HepG2 (cell line): ENCODE results near the gene GJC2. TPM values are rescaled to one million over a fixed set of nuclear protein-coding genes. Genes with fewer than 3 reads are reported as not detected.
A peak's percentile ranks its signal among the peaks of the same experiment; 100 is the strongest.

Source experiments
- DBP ChIP-seq: sonication (generic); formaldehyde crosslinking; IDR thresholded peaks from 2 replicates; pipeline ENCODE4 v1.4.0; 2020; ENCODE audit warnings: missing genetic modification reagents; ENCODE audit errors: not compliant biosample characterization
- DR1 ChIP-seq: sonication (generic); formaldehyde crosslinking; IDR thresholded peaks from 2 replicates; pipeline ENCODE4 v1.8.0; 2021; ENCODE audit warnings: mild to moderate bottlenecking, missing genetic modification reagents, inconsistent platforms
- ELF1 ChIP-seq: sonication (generic); formaldehyde crosslinking; IDR thresholded peaks from 2 replicates; pipeline ENCODE4 v1.4.0; 2020; ENCODE audit warnings: missing genetic modification reagents
- ELF4 ChIP-seq: sonication (generic); formaldehyde crosslinking; IDR thresholded peaks from 2 replicates; pipeline ENCODE4 v1.5.0; 2020; ENCODE audit warnings: missing genetic modification reagents, mild to moderate bottlenecking, moderate library complexity, borderline replicate concordance
- FOXP4 ChIP-seq: sonication (generic); formaldehyde crosslinking; IDR thresholded peaks from 2 replicates; pipeline ENCODE4 v1.4.0; 2020; ENCODE audit warnings: missing genetic modification reagents
- MZF1 ChIP-seq: sonication (generic); formaldehyde crosslinking; IDR thresholded peaks from 2 replicates; pipeline ENCODE4 v1.8.1; 2023; ENCODE audit warnings: mild to moderate bottlenecking, missing genetic modification reagents, borderline replicate concordance
- NAIF1 ChIP-seq: sonication (generic); formaldehyde crosslinking; IDR thresholded peaks from 2 replicates; pipeline ENCODE4 v1.5.0; 2020; ENCODE audit warnings: mild to moderate bottlenecking, missing genetic modification reagents, borderline replicate concordance
- NCOA1 ChIP-seq: sonication (generic); formaldehyde crosslinking; IDR thresholded peaks from 2 replicates; pipeline ENCODE4 v1.9.0; 2021; ENCODE audit warnings: missing genetic modification reagents
- NCOA2 ChIP-seq: sonication (generic); formaldehyde crosslinking; IDR thresholded peaks from 2 replicates; pipeline ENCODE4 v1.8.0; 2022; ENCODE audit warnings: inconsistent platforms
- PBX2 ChIP-seq: IDR thresholded peaks from 2 replicates; pipeline ENCODE4 v1.6.1; 2016; ENCODE audit warnings: control low read depth
- PHF20 ChIP-seq: sonication (generic); formaldehyde crosslinking; IDR thresholded peaks from 2 replicates; pipeline ENCODE4 v1.5.0; 2020; ENCODE audit warnings: mild to moderate bottlenecking, missing genetic modification reagents
- PLRG1 ChIP-seq: fragments of 450-650 bp; conservative IDR thresholded peaks from 2 replicates; pipeline ENCODE4 v1.6.1; 2016
- RAD51 ChIP-seq: fragments of 450-650 bp; IDR thresholded peaks from 2 replicates; pipeline ENCODE4 v1.6.1; 2016; ENCODE audit warnings: borderline replicate concordance
- TARDBP ChIP-seq: sonication (generic); formaldehyde crosslinking; IDR thresholded peaks from 2 replicates; pipeline ENCODE4 v1.8.0; 2022; ENCODE audit warnings: mild to moderate bottlenecking, missing genetic modification reagents
- TOE1 ChIP-seq: sonication (generic); formaldehyde crosslinking; IDR thresholded peaks from 2 replicates; pipeline ENCODE4 v1.4.0; 2020; ENCODE audit warnings: mild to moderate bottlenecking, missing genetic modification reagents
- ZNF12 ChIP-seq: sonication (generic); formaldehyde crosslinking; IDR thresholded peaks from 2 replicates; pipeline ENCODE4 v1.5.0; 2020; ENCODE audit warnings: missing genetic modification reagents
- ZNF138 ChIP-seq: sonication (generic); formaldehyde crosslinking; IDR thresholded peaks from 2 replicates; pipeline ENCODE4 v1.5.0; 2020; ENCODE audit warnings: mild to moderate bottlenecking, low read depth, missing genetic modification reagents
- ZNF253 ChIP-seq: sonication (generic); formaldehyde crosslinking; IDR thresholded peaks from 2 replicates; pipeline ENCODE4 v1.8.0; 2022; ENCODE audit warnings: mild to moderate bottlenecking, missing genetic modification reagents, borderline replicate concordance
- ZNF264 ChIP-seq: sonication (generic); formaldehyde crosslinking; IDR thresholded peaks from 2 replicates; pipeline ENCODE4 v1.4.0; 2020; ENCODE audit warnings: missing genetic modification reagents
- ZNF414 ChIP-seq: sonication (generic); formaldehyde crosslinking; IDR thresholded peaks from 2 replicates; pipeline ENCODE4 v1.5.0; 2020; ENCODE audit warnings: missing genetic modification reagents
- ZNF530 ChIP-seq: sonication (generic); formaldehyde crosslinking; IDR thresholded peaks from 2 replicates; pipeline ENCODE4 v1.5.0; 2020; ENCODE audit warnings: low read depth, mild to moderate bottlenecking, missing genetic modification reagents
- ZNF616 ChIP-seq: sonication (generic); formaldehyde crosslinking; IDR thresholded peaks from 2 replicates; pipeline ENCODE4 v1.5.0; 2020; ENCODE audit warnings: low read depth, mild to moderate bottlenecking, missing genetic modification reagents
- ZNF713 ChIP-seq: sonication (generic); formaldehyde crosslinking; IDR thresholded peaks from 2 replicates; pipeline ENCODE4 v1.4.0; 2020; ENCODE audit warnings: mild to moderate bottlenecking, missing genetic modification reagents
- ZNF746 ChIP-seq: sonication (generic); formaldehyde crosslinking; IDR thresholded peaks from 2 replicates; pipeline ENCODE4 v1.8.0; 2022; ENCODE audit warnings: mild to moderate bottlenecking, missing genetic modification reagents
- polyA plus RNA-seq, 8 experiments: library from polyadenylated mRNA; depleted of rRNA in 3 of 8; stranded (reverse) in 7 of 8; unstranded in 1 of 8; fragments of >200 nt; fragmentation: Illumina TruSeq in 4 of 8; extraction: Trizol in 4 of 8; gene quantifications; 2 replicates each; pipeline versions ENCODE4 v1.2.1 to v1.2.3, GENCODE V29; 2011 to 2016; ENCODE audit warnings: low read depth in 4 of 8, missing spikeins in 1 of 8, mixed read lengths in 1 of 8; ENCODE audit not compliant: insufficient read depth in 1 of 8
- total RNA-seq, 5 experiments: library from RNA; depleted of rRNA; stranded (reverse); fragments of >200 nt; fragmentation: Illumina TruSeq; extraction: Trizol; gene quantifications; 2 replicates each; pipeline ENCODE4 v1.2.3, GENCODE V29; 2016; ENCODE audit warnings: low read depth in 1 of 5

GJC2 gene
- total and polyA plus RNA-seq, 2 of the 13 experiments (the other 11 are each of a cell fraction or from before 2014, with no cell fraction given) = 1.6 to 3.8 TPM

GRCh38 chr1:228139931-228140723 lies 9.6 kb upstream of the GJC2 start, which contains the start of gene GUK1 (continued):
- TF ChIP-seq RAD51 (no peak), NCOA1 (CRISPR knock-in tag) (no peak), FOXP4 (CRISPR knock-in tag) (peak; percentile 66; the same call in 1 of the 2 replicates), ELF1 (CRISPR knock-in tag) (peak; percentile 81), DBP (peak; percentile 36), ZNF530 (CRISPR knock-in tag) (no peak), ZNF414 (CRISPR knock-in tag) (peak; percentile 39), ZNF12 (CRISPR knock-in tag) (no peak), ZNF138 (no peak; the same call in 1 of the 2 replicates), PHF20 (peak; percentile 90), PBX2 (CRISPR knock-in tag) (peak; percentile 81), DR1 (CRISPR knock-in tag) (peak; percentile 26; the same call in 1 of the 2 replicates), PLRG1 (no peak), ZNF713 (CRISPR knock-in tag) (no peak), NCOA2 (no peak), ZNF253 (CRISPR knock-in tag) (no peak), NAIF1 (CRISPR knock-in tag) (no peak; the same call in 1 of the 2 replicates), ZNF264 (CRISPR knock-in tag) (no peak), MZF1 (CRISPR knock-in tag) (no peak), TOE1 (CRISPR knock-in tag) (no peak), ZNF616 (CRISPR knock-in tag) (no peak), ZNF746 (CRISPR knock-in tag) (0 out of 2 replicates have a peak, but pooled peaks have one; percentile 68), TARDBP (CRISPR knock-in tag) (peak; percentile 32; the same call in 1 of the 2 replicates), ELF4 (CRISPR knock-in tag) (peak; percentile 37; the same call in 1 of the 2 replicates)
